Measurements from ENCODE around the gene GALNT2.
A peak's percentile ranks its signal among the peaks of the same experiment; 100 is the strongest.

Gene GALNT2

DNA sequence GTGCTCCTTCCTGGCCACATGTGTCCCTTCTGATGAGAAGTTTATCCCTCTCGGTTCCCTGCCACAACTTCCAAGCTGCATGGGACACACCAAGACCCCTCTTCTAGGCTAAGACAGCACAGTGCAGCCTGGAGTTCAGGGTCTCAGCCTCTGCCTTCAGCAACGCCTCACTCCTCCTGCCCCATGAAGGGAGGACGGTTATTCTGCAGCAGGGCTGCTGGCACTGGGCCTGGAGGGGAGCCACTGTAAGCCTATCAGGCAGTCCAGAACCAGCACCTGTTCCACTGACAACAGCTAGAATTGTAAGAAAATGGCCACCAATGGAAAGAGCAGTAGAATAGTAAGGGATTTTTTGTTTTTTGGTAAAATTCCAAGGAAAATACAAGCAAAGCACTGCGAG lies 72.3 kb downstream of the GALNT2 start:
- DNase-seq (ENCODE audit: low spot score in 2 of 2) (no peak), ATAC-seq (replicated peaks; ENCODE audit: extremely low read depth, poor library complexity, severe bottlenecking) (no peak)
- peaks cover 40% of the 10 kb centered on the region for H3K4me1 Mint-ChIP-seq
- no peaks in the 10 kb centered on the region for H3K27me3 Mint-ChIP-seq
- no peak overlapping the region for H3K27ac Mint-ChIP-seq (ENCODE audit: low read depth)
- no peaks in the 10 kb centered on the region for H3K9me3 Mint-ChIP-seq
- H3K36me3 Mint-ChIP-seq (ENCODE audit: insufficient read depth): peaks cover 2% of the 10 kb centered on the region
- no peak overlapping the region for H3K4me3 Mint-ChIP-seq

- Mint-ChIP-seq H3K27ac (ENCODE audit: low read depth) (no peak overlapping the region), H3K4me3 (no peak overlapping the region), H3K36me3 (ENCODE audit: insufficient read depth) (peaks cover 2% of the 10 kb centered on the region), H3K9me3 (no peaks in the 10 kb centered on the region), H3K27me3 (no peaks in the 10 kb centered on the region), H3K4me1 (peaks cover 40% of the 10 kb centered on the region)
- no peak for DNase-seq (ENCODE audit: low spot score in 2 of 2)
- no peak for ATAC-seq (replicated peaks; ENCODE audit: extremely low read depth, poor library complexity, severe bottlenecking)
Measured at GRCh38 chr1:230139741-230140140, 72.7 kb downstream of the GALNT2 start.

DNA sequence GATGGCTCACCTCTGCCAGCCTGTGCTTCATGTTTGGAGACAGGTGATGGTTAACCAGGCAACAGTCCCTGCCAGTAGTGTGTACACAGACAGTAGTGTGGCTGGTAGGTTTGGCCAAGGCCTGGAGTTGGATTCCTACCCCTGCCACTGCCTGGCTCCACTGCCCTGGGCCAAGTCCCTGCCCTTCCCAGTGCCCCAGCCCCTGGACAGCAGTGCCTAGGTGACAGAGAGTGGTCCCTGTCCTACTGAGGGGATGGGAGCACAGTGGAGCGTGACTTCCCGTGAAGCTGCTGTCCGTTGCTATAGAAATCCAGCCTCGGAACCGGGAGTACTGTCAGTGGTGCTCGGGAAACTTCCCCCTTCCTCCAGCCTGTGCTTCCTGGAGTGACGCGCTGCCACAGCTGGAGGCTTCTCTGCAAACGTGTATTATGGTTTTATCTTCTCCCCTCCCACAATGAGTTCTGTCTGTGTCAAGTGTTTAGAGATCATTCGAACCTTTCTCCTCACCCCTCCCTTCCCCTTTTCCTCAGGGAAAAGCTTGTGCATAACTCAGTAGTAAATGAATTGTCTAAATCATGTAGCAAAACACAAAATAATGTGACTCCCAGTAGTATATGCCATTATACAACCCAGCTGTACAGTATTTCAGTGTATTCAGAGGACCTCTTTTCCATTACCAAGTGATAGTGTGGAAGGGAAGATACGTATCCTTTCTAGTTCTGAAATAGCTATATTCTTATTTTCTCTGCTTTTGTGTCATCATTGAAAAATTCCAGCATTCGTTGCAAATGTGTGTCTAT lies 73.4 kb downstream of the GALNT2 start:
- Mint-ChIP-seq H3K4me1 (peaks cover 42% of the 10 kb centered on the region), H3K9me3 (no peaks in the 10 kb centered on the region), H3K36me3 (ENCODE audit: insufficient read depth) (peaks cover 2% of the 10 kb centered on the region), H3K27ac (ENCODE audit: low read depth) (no peak overlapping the region), H3K4me3 (no peak overlapping the region), H3K27me3 (no peaks in the 10 kb centered on the region)
- no peak for ATAC-seq (replicated peaks; ENCODE audit: extremely low read depth, poor library complexity, severe bottlenecking)
- no peak for DNase-seq (ENCODE audit: low spot score in 2 of 2)

GRCh38 chr1:230141021-230141648 lies 74.1 kb downstream of the GALNT2 start:
- H3K27ac Mint-ChIP-seq (ENCODE audit: low read depth): no peak overlapping the region
- no peak for DNase-seq (ENCODE audit: low spot score in 2 of 2)
- H3K27me3 Mint-ChIP-seq: no peaks in the 10 kb centered on the region
- ATAC-seq (replicated peaks; ENCODE audit: extremely low read depth, poor library complexity, severe bottlenecking): no peak
- no peak overlapping the region for H3K4me3 Mint-ChIP-seq
- H3K9me3 Mint-ChIP-seq: no peaks in the 10 kb centered on the region
- H3K36me3 Mint-ChIP-seq (ENCODE audit: insufficient read depth): peaks cover 2% of the 10 kb centered on the region
- H3K4me1 Mint-ChIP-seq: peaks cover 49% of the 10 kb centered on the region

- DNase-seq (ENCODE audit: low spot score in 2 of 2) (no peak), ATAC-seq (replicated peaks; ENCODE audit: extremely low read depth, poor library complexity, severe bottlenecking) (no peak)
- Mint-ChIP-seq H3K36me3 (ENCODE audit: insufficient read depth) (peaks cover 2% of the 10 kb centered on the region), H3K27ac (ENCODE audit: low read depth) (no peak overlapping the region), H3K9me3 (no peaks in the 10 kb centered on the region), H3K4me1 (peaks cover 58% of the 10 kb centered on the region), H3K4me3 (no peak overlapping the region), H3K27me3 (no peaks in the 10 kb centered on the region)
Measured at GRCh38 chr1:230141797-230142607, 75.0 kb downstream of the GALNT2 start.

GRCh38 chr1:230142608-230143210 lies 75.7 kb downstream of the GALNT2 start:
- ATAC-seq (replicated peaks; ENCODE audit: extremely low read depth, poor library complexity, severe bottlenecking): no peak
- DNase-seq (ENCODE audit: low spot score in 2 of 2): no peak
- H3K27me3 Mint-ChIP-seq: no peaks in the 10 kb centered on the region
- peaks cover 4% of the 10 kb centered on the region for H3K36me3 Mint-ChIP-seq (ENCODE audit: insufficient read depth)
- no peak overlapping the region for H3K4me3 Mint-ChIP-seq
- peaks cover 63% of the 10 kb centered on the region for H3K4me1 Mint-ChIP-seq
- no peaks in the 10 kb centered on the region for H3K9me3 Mint-ChIP-seq
- H3K27ac Mint-ChIP-seq (ENCODE audit: low read depth): no peak overlapping the region

DNA sequence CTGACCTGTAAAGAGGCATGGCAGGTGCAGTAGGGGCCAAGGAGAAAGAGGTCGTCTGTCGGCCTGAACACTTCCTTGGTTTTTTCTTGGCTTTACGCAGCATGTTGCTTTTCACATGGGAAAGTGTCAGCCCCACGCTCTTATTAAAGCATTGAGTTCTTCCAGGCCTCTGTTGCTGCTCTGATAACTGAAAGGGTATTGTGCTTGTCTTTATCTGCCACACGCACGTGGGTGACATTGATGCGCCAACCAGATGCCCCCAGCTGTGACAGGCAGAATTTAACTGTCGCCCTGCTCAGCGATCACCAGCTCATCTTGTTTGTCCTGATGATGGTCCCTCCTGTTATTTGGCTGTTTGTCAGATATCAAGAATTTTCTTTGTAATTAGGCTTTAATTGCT lies 76.5 kb downstream of the GALNT2 start:
- ATAC-seq (replicated peaks; ENCODE audit: extremely low read depth, poor library complexity, severe bottlenecking): no peak
- peaks cover 65% of the 10 kb centered on the region for H3K4me1 Mint-ChIP-seq

GRCh38 chr1:230144010-230144614 lies 77.1 kb downstream of the GALNT2 start:
- Mint-ChIP-seq H3K27me3 (no peaks in the 10 kb centered on the region), H3K36me3 (ENCODE audit: insufficient read depth) (peaks cover 2% of the 10 kb centered on the region), H3K27ac (ENCODE audit: low read depth) (peak overlapping the region; percentile 13), H3K4me3 (no peak overlapping the region), H3K9me3 (no peaks in the 10 kb centered on the region), H3K4me1 (peaks cover 68% of the 10 kb centered on the region)
- no peak for ATAC-seq (replicated peaks; ENCODE audit: extremely low read depth, poor library complexity, severe bottlenecking)
- DNase-seq (ENCODE audit: low spot score in 2 of 2): no peak

More for the DNA sequence above, 76.5 kb downstream of the GALNT2 start:
- Mint-ChIP-seq H3K27ac (ENCODE audit: low read depth) (no peak overlapping the region), H3K4me3 (no peak overlapping the region), H3K9me3 (no peaks in the 10 kb centered on the region), H3K36me3 (ENCODE audit: insufficient read depth) (peaks cover 2% of the 10 kb centered on the region), H3K27me3 (no peaks in the 10 kb centered on the region)
- DNase-seq (ENCODE audit: low spot score in 2 of 2): no peak

DNA sequence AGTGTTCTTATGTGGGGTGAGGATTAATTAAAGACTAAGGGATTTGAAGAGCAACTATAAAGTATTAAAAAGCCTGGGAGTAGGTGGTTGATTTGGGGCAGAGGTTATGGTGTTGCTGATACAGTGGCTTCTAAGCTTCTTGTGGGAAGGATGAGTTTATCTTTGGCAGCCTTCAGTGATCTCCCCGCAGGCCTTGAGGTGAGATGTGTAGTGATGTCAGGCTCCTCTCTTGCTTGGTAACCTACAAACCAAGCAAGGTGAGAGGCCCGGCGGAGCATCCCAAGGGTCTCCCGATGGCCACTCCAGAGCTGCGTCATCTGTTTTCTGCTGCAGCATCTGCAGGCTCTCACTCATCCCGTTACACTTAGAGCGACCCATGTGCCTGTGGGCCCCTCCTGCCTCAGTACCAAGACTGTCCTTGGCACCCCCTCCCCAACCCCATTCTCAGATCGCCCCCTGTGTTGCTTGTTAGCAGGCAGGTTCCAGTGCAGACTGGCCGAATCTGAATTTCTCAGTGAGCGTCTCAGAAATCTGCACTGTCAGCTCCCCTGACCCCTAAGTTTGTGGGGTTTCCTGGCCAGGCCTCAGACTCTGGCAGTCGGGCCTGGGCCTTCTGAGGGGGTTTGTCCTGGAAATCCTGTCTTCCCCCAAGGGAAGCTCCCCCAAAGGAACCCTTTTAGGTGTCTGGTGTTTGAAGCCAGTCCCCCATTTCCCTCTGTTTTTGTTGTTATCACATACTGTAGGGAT lies 77.9 kb downstream of the GALNT2 start:
- peaks cover 75% of the 10 kb centered on the region for H3K4me1 Mint-ChIP-seq
- H3K27me3 Mint-ChIP-seq: no peaks in the 10 kb centered on the region
- no peaks in the 10 kb centered on the region for H3K9me3 Mint-ChIP-seq
- no peak for DNase-seq (ENCODE audit: low spot score in 2 of 2)
- no peak overlapping the region for H3K4me3 Mint-ChIP-seq
- H3K27ac Mint-ChIP-seq (ENCODE audit: low read depth): peak overlapping the region; percentile 13
- no peak for ATAC-seq (replicated peaks; ENCODE audit: extremely low read depth, poor library complexity, severe bottlenecking)
- peaks cover 2% of the 10 kb centered on the region for H3K36me3 Mint-ChIP-seq (ENCODE audit: insufficient read depth)

DNA sequence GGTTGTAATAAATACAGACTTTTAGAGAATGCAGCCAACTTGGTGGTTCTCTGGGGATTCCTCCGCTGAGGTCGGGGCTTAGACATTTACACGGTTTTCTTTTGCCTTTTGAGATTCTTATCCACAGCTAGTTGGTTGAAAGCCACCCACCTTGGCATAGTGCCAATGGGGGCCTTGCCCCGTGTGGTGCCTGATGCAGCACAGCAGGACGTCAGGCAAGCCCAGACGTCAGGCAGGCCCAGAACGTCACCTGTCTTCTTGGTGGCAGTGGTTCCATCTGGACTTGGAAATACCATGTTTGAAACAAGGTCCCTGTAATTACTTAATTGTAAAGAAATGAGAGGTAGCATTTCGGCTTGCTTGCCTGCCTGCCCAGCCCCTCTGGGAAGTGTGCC lies 78.5 kb downstream of the GALNT2 start:
- Mint-ChIP-seq H3K27ac (ENCODE audit: low read depth) (no peak overlapping the region), H3K36me3 (ENCODE audit: insufficient read depth) (peaks cover 2% of the 10 kb centered on the region)

GRCh38 chr1:230145953-230146476 lies 79.0 kb downstream of the GALNT2 start:
- no peaks in the 10 kb centered on the region for H3K9me3 Mint-ChIP-seq
- H3K4me1 Mint-ChIP-seq: peaks cover 67% of the 10 kb centered on the region
- H3K27me3 Mint-ChIP-seq: no peaks in the 10 kb centered on the region
- peak; percentile 40 for ATAC-seq (replicated peaks; ENCODE audit: extremely low read depth, poor library complexity, severe bottlenecking)
- peaks cover 2% of the 10 kb centered on the region for H3K36me3 Mint-ChIP-seq (ENCODE audit: insufficient read depth)
- no peak for DNase-seq (ENCODE audit: low spot score in 2 of 2)
- no peak overlapping the region for H3K4me3 Mint-ChIP-seq
- peak overlapping the region; percentile 42 for H3K27ac Mint-ChIP-seq (ENCODE audit: low read depth)

More for the DNA sequence above, 78.5 kb downstream of the GALNT2 start:
- ATAC-seq (replicated peaks; ENCODE audit: extremely low read depth, poor library complexity, severe bottlenecking): no peak
- H3K27me3 Mint-ChIP-seq: no peaks in the 10 kb centered on the region
- H3K4me3 Mint-ChIP-seq: no peak overlapping the region
- H3K4me1 Mint-ChIP-seq: peaks cover 72% of the 10 kb centered on the region
- no peak for DNase-seq (ENCODE audit: low spot score in 2 of 2)
- H3K9me3 Mint-ChIP-seq: no peaks in the 10 kb centered on the region

Measured in central memory CD8-positive, alpha-beta T cell (primary cell).